Hippocampal formation (tissue), 2 donors: Measurements from ENCODE around the gene CFD.
A peak's percentile ranks its signal among the peaks of the same experiment; 100 is the strongest.
"Not testable (repeated sequence)": the region's sequence is repeated elsewhere in the genome, so short reads cannot be mapped to it uniquely, and the experiment has no call there.

Experiments used
- DNase-seq, 2 donors: peaks; one replicate each; lab custom pipeline; 2025; lab: John Stamatoyannopoulos, UW

CFD gene

DNA sequence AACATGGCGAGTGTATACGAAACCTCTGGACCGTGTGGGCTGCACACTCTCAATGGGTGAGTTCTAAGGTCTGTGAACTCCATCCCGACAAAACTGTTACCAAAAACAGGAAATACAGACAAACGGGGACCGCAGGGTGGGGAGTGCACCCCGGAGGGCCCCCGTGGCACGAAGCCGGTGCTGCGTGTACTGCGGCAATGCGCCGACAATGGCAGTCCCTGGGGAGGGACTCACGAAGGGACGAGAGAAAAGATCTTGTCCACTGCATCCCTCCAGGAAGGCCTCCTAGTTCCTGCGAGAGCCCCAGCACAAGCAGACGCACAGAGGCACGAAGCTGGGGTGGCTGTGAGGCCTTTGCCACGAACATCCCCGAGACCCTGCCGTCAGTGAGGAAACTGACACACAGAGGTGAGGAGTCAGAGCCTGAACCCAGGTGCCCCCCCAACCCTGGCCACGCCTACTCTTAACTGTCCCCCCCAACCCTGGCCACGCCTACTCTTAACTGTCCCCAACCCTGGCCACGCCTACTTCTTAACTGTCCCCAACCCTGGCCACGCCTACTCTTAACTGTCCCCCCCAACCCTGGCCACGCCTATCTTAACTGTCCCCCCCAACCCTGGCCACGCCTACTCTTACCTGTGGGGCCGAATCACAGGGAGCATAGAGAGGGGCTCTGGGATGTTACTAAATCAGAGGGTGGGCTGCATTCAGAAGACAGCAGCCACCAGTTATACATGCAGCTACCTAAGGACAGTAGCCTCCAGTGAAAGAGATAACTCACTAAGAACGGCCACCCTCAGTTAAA lies 29.3 kb downstream of the CFD start:
- no peak for DNase-seq

GRCh38 chr19:889662-890295 lies 30.3 kb downstream of the CFD start:
- no peak for DNase-seq

DNA sequence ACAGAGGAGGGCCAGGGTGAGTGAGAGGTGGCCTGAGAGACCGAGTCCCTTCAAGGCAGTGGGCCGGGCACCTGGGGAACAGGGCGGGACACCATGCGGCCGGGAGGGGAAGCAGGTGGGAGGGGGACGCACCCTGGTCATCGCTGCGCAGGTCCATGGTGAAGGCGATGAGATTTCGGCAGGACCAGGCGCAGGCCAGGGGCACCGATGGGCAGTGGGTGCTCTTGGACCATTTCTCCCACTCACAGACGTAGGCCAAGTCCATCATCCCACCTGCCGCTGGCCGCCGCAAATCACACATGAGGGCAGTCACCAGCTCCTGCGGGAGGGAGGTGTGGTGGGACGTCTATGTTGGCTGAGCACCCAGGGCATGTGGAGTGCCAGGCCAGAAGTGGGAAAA lies 31.4 kb downstream of the CFD start:
- no peak for DNase-seq

DNA sequence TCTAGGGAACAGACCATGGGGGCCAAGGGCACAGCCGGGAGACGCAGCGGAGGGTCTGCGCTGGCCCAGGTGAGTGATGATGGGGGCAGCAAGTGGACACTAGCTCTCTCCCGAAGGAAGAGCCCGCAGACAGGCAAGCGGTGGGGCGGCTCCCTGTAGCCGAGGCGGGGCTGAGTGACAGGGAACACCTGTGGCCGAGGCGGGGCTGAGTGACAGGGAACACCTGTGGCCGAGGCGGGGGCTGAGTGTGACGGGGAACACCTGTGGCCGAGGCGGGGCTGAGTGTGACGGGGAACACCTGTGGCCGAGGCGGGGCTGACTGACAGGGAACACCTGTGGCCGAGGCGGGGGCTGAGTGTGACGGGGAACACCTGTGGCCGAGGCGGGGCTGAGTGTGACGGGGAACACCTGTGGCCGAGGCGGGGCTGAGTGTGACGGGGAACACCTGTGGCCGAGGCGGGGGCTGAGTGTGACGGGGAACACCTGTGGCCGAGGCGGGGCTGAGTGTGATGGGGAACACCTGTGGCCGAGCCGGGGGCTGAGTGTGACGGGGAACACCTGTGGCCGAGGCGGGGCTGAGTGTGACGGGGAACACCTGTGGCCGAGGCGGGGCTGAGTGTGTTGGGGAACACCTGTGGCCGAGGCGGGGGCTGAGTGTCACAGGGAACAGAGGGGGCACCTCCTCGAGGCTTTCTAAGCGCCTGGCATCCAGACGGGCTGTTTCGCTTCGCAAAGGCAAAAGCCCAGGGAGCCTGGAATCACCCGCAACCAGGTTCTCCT lies 32.1 kb downstream of the CFD start:
- DNase-seq, result not testable (repeated sequence)

DNA sequence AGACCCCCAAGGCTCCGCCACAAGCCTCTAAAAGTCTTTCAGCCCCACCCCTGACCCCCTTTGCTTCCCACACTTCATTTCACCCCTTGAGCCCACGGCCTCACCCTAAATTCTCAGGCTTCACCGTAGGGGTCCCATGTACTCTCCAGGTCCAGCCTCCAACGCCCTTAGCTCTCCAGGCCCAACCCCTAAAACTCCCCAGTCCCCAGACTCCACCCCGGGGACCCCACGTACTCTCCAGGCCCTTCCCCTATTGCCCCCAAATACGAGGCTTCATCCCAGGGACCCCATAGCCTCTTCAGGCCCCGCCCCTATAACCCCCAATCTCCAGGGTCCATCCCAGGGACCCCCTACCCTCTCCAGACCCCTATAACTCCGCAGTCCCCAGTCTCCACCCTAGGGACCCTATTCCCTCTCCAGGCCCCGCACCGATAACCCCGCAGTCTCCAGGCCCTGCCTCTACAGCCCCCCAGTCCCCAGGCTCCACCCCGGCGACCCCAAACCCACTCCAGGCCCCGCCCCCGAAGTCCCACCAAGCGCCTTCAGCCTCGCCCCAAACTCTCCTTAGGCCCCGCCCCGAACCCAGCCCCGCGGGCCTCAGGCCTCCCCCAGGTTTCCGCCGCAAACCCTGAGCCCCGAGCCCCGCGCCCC lies 32.9 kb downstream of the CFD start:
- no peak for DNase-seq

DNA sequence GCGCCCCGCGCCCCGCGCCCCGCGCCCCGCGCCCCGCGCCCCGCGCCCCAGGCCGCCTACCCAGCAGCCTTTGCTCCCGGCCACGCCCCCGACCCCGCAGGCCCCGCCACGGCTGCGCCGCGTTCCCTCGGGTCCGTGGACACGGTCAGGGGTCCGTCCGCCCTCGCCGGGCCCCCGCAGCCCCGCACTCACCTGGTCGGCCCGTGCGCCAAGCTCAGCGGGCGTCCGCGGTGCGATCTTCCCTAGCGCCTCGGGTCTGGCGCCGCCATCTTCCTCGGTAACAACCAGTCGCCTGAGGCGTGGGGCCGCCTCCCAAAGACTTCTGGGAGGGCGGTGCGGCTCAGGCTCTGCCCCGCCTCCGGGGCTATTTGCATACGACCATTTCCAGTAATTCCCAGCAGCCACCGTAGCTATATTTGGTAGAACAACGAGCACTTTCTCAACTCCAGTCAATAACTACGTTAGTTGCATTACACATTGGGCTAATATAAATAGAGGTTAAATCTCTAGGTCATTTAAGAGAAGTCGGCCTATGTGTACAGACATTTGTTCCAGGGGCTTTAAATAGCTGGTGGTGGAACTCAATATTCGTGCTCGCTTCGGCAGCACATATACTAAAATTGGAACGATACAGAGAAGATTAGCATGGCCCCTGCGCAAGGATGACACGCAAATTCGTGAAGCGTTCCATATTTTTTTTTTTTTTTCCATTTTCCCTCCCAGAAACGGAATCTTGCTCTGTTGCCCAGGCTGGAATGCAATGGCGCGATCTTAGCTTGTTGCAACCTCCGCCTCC lies 33.6 kb downstream of the CFD start, which contains the start of the genes MED16 and RNU6-9:
TSS of gene MED16 (minus strand) at position 294 of the 796 bp plus-strand sequence. CDS start 2,056 bp downstream, outside the sequence.
TSS of gene RNU6-9 (plus strand) at position 591 of the 796 bp plus-strand sequence.
- peak; percentile 78 to 94 for DNase-seq

GRCh38 chr19:896434-896833 lies 37.0 kb downstream of the CFD start:
- no peak for DNase-seq

DNA sequence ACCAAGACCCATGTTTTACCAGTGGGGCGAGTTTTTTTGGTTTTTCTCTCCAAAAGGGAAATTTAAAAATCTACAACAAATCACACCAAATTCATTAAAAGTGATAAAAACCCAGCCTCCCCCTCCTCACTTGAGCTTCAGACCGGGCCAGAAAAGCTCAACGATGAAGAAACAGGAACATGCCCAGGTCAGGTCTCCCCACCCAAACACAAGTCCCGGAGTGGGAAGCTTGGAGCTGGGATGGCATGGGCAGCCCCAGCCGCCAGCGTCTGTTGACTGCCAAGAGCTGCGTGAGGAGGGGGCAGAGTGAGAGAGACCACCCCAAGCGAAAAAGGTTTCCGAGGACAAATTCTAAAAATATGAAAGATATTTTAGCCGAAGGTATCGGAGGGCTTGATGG lies 37.5 kb downstream of the CFD start:
- DNase-seq, result no peak

DNA sequence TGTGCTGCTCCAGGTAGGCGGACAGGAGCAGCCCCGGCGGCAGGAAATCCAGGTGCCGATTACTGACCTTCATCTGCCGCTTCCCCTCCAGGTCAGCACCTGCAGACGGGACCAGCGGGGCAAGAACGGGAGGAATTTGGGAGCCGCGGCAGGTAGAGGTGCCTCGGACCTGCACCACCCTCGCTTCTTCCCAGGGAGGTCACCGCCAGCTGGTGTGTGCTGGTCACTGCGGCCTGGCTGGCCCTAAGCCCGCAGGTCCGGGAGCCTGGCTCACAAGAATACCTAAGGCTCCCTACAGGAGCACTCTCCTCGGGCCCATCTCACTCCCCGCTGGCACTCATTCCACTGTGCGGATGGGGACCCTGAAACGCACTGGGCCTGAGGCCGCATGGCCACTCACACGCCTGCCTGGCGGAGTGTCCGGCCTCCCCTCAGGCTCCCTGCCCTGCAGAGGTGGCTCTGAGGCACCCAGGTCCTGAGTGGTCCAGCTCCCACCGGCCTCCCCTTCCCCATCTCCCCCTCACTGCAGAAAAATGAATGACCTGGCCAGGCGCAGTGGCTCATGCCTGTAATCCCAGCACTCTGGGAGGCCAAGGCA lies 38.1 kb downstream of the CFD start:
- no peak for DNase-seq

DNA sequence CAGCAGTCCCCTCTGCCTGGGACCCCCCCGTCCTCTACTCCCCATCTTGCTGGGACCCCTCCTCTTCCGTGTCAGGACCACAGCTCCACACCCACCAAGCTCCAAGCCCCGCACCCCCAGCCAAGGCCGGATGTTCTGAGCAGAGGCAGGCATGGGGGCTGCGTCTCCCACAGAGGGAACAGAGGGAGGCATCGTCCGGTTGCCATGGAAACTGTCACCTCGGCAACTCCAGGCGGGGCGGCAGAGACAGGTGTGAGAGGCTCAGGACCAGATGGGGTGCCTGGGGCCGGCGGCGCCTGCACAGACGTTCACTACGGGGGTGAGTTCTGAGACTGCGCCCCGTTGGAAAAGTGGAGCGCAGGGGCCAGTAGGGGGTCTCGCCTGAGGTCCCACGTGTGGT lies 39.2 kb downstream of the CFD start:
- no peak for DNase-seq

- DNase-seq, result no peak
Measured at GRCh38 chr19:899336-900042, 40.0 kb downstream of the CFD start.

GRCh38 chr19:900043-900301 lies 40.5 kb downstream of the CFD start:
- DNase-seq, result no peak

DNA sequence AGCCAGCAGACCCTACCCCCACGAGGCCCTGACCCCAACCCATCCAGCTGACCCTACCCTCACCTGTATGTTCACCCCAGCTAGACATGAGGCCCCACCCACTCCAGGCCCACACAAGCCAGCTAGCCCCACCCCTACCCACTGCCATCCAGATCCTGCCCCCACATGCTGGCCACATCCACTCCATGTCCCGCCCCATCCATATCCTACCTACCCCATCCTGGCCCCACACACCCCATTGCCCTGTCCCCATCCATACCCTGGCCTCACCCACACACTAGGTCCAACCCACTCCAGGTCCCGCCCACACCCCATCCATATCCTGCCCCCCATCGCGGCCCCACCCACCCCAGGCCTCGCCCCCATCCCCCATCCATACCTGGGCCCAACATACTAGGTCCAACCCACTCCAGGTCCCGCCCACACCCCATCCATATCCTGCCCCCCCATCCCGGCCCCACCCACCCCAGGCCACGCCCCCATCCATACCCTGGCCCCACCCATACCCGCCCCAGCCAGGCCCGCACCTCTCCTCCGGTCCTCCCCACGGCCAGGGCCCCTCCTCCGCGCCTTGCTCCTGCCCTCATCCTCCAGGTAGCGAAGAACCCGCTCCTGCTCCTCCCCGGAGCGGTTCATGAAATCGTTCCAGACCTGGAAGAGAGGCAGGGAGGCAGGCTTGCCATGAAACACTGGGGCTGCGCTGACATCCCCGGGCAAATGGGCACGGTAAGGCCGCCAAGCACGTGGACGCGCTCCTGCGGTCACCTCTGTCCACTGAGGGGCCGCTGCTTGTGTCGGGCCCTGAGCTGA lies 41.0 kb downstream of the CFD start:
- DNase-seq, result no peak

- DNase-seq, result no peak
Measured at GRCh38 chr19:901216-902092, 42.0 kb downstream of the CFD start.

GRCh38 chr19:902093-902370 lies 42.6 kb downstream of the CFD start:
- no peak for DNase-seq

GRCh38 chr19:902446-903226 lies 43.2 kb downstream of the CFD start:
- DNase-seq, result no peak

DNA sequence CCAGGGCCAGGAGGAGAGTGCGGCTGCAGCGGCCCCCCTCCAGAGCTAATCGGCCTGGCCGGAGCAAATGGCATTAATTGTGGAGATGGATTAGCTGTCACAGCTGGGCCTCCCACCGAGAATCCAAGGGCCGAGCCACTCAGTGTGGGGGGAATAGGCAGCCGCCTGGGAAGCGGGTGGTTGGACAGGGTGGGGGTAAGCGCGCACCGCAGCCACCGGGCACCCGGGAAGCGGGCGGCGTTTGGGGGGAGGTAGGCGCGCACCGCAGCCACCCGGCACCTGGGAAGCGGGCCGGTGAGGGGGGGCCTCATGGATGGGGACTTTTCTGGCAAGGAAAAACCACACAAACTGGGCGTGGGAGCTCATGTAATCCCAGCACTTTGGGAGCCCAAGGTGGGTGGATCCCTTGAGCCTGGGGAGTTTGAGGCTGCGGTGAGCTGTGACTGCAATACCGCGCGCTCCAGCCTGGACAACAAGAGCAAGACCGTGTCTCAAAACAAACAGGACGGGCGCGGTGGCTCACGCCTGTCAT lies 43.9 kb downstream of the CFD start:
- no peak for DNase-seq

- DNase-seq, result no peak
Measured at GRCh38 chr19:904545-904944, 45.1 kb downstream of the CFD start.
